Epithelial cell of esophagus (primary cell): ENCODE data around the gene PAK1IP1.
"Not testable (repeated sequence)": the region's sequence is repeated elsewhere in the genome, so short reads cannot be mapped to it uniquely, and the experiment has no call there.

Source experiments
- DNase-seq: peaks from one replicate; pipeline ENCODE4 v3.0.0; 2010; ENCODE audit warnings: low read depth
- H3K4me3 ChIP-seq: 2 replicates; pipeline ENCODE4 v1.5.1; 2011; ENCODE audit warnings: mild to moderate bottlenecking, low read length, control low read depth
- TF ChIP-seq, protein P1 (sequence below): IDR thresholded peaks from 2 replicates; pipeline ENCODE4 v1.5.1; 2011; ENCODE audit warnings: low read depth, mild to moderate bottlenecking, low read length, control low read depth, inconsistent platforms; ENCODE audit not compliant: insufficient read depth; ENCODE audit errors: missing control alignments

The PAK1IP1 gene

DNA sequence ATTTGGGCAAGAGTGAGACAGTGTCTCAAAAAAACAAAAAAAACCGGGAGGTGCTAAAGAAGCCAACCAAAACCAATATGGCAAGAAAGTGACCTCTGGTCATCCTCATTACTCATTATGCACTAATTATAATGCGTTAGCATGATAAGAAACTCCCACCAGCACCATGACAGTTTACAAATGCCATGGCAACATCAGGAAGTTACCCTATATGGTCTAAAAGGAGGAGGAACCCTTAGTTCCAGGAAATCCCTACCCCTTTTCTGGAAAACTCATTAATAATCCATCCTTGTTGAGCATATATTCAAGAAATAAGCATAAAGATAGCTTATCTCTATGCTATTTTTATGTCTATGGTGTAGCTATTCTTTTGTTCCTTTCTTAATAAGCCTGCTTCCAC is 32.0 kb upstream of the PAK1IP1 start:
- DNase-seq: no peak
- TF ChIP-seq, protein P1, sequence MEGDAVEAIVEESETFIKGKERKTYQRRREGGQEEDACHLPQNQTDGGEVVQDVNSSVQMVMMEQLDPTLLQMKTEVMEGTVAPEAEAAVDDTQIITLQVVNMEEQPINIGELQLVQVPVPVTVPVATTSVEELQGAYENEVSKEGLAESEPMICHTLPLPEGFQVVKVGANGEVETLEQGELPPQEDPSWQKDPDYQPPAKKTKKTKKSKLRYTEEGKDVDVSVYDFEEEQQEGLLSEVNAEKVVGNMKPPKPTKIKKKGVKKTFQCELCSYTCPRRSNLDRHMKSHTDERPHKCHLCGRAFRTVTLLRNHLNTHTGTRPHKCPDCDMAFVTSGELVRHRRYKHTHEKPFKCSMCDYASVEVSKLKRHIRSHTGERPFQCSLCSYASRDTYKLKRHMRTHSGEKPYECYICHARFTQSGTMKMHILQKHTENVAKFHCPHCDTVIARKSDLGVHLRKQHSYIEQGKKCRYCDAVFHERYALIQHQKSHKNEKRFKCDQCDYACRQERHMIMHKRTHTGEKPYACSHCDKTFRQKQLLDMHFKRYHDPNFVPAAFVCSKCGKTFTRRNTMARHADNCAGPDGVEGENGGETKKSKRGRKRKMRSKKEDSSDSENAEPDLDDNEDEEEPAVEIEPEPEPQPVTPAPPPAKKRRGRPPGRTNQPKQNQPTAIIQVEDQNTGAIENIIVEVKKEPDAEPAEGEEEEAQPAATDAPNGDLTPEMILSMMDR: no peak
- H3K4me3 ChIP-seq: no peak overlapping the region

DNA sequence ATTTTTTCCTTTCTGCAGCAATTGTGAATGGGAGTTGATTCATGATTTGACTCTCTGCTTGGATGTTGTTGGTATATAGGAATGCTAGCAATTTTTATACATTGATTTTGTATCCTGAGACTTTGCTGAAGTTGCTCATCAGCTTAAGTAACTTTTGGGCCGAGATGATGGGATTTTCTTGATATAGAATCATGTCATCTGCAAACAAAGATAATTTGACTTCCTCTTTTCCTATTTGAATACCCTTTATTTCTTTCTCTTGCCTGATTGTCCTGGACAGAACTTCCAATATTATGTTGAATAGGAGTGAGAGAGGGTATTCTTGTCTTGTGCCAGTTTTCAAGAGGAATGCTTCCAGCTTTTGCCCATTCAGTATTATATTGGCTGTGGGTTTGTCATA is 29.2 kb upstream of the PAK1IP1 start:
- not testable (repeated sequence) for H3K4me3 ChIP-seq, DNase-seq

DNA sequence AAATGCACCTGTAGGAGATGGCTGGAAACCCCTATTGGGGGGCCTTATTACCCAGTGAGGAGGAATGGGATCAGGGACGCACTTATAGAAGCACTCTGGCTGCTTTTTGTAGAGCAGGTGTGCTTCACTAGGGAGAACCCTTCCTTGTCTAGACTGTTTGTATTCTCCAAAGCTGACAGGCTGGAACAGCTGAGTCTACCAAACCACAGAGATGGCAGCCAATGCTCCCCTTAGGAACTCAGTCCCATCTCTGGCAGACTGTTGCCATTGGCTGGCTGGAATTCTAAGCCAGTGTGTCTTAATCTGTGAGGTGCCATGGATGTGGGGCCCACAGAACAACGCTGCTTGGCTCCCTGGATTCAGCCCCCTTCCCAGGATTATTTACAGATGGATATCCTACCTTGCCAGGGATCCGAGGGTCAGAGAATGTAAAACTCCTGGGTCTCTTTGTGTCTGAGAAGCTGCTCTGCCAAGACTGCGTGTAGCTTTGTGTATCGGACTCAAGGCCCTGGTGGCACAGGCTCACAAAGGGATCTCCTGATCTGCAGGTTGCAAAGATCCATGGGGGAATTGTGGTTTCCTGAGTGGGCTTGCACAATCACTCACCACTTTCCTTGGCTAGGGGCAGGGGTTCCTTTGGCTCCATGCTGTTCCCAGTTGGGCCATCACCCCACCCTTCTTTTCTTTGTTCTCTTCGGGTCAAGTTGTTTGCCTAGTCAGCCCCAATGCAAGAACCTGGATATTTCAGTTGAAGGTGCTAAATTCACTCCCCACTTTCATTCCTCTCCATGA is 26.4 kb upstream of the PAK1IP1 start:
- H3K4me3 ChIP-seq: no peak overlapping the region
- DNase-seq: no peak
- TF ChIP-seq, protein P1: no peak

DNA sequence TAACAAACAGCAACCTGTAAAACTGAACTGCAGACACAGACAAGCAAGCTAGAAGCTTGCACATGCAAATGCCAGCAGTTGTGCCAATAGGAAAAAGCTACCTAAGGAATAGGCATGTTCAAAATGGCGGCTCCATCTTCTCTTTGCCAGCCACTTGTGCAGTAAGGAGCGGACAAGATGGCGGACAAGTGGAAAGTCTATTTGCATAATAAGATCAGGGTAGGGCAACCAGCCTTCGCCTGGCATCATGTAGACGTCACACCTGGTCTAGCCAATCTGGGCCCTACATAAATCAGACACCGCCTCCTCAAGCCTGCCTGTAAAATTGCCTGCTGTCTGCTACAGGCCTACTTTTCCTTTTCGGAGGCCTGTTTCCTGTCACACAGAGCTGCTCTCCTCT is 18.4 kb upstream of the PAK1IP1 start:
- no peak for DNase-seq
- H3K4me3 ChIP-seq: no peak overlapping the region
- TF ChIP-seq, protein P1: no peak

DNA sequence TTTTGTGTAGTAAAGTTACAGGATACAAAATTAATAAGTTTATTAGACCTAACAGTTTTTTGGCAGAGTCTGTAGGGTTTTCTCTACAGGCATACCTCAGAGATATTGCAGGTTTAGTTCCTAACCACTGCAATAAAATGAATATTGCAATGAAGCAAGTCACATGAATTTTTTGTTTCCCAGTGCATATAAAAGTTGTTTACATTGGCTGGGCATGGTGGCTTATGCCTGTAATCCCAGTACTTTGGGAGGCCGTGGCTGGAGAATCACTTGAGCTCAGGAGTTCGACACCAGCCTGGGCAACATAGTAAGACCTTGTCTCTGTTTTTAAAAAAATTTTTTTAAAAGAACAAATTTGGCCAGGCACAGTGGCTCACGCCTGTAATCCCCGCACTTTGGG is 16.3 kb upstream of the PAK1IP1 start:
- TF ChIP-seq, protein P1: no peak
- DNase-seq: no peak

DNA sequence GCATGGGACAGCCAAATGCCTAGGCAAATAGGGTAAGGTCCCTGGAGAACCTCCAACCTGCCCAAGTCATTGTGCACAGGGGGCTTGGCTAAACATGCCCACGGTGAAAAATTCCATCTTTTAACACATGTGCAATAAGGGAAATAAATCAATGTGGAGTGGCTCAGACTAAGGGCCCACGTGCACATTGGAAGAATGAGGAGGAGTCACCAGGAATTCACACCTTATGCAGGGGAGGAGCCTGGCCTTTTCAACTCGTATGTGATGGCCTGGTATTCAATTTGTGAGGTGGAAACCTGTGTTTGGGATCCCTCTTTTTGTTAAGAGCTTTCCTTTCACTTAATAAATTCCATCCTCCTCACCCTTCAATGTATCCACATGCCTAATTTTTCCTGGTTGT is 13.0 kb upstream of the PAK1IP1 start:
- TF ChIP-seq, protein P1: no peak
- no peak overlapping the region for H3K4me3 ChIP-seq
- DNase-seq: no peak

More for the DNA sequence above, 16.3 kb upstream of the PAK1IP1 start:
- no peak overlapping the region for H3K4me3 ChIP-seq

DNA sequence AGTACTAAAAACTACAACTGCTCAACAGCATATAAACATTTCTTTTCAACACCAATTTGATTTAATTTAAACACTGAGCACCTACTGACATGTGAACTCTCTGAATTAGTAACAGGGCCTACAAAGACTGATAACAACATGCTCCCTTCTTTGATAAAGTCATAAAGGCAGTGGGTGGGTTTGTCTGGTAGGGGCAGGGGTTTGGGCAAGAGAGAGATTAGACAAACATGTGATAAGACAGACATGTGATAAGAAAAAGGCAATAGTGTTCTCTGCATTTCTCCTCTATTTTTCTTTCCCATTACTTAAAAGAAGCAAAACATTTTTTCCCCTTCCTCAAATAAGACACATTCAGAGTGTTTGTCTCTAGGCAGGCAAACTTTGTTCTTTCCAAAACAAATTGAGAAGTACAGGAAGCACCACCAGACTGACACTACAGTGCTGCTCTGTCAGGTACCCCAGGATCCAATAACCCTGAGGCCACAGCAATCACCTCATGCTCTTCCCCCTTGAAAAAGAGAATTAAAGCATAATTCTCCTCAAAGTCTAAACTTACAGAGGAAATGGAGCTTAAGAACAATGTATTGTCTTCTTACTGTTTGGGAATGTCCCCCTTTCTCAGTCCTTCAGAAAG is 12.3 kb upstream of the PAK1IP1 start:
- no peak for DNase-seq
- no peak overlapping the region for H3K4me3 ChIP-seq
- TF ChIP-seq, protein P1: no peak
